Adrenal gland (tissue), 12 donors: Measurements from ENCODE around the gene NCKAP5. TPM values are rescaled to one million over a fixed set of nuclear protein-coding genes. Genes with fewer than 3 reads are reported as not detected.
"Not testable (repeated sequence)": the region's sequence is repeated elsewhere in the genome, so short reads cannot be mapped to it uniquely, and the experiment has no call there.

Source experiments
- DNase-seq, 7 donors: peaks; one replicate each; pipeline ENCODE4 v3.0.0-alpha.2; 2019 to 2020
- H3K27ac ChIP-seq, 5 donors: fragments of 200-600 bp; sonication (generic) in 4 of 5; 1 replicate in 3 of 5; 2 replicates in 2 of 5; pipeline versions ENCODE4 v1.5.1 to v1.8.0; 2016 to 2020; ENCODE audit warnings: mild to moderate bottlenecking in 1 of 5
- H3K27me3 ChIP-seq: fragments of 200-600 bp; 2 replicates; pipeline ENCODE4 v1.8.0; 2021
- H3K36me3 ChIP-seq, 2 donors: fragments of 200-600 bp; replicated peaks in 1 of 2; 1 replicate in 1 of 2; 2 replicates in 1 of 2; pipeline versions ENCODE4 v1.5.1 to v1.8.0; 2018 to 2022
- H3K4me1 ChIP-seq, 2 donors: fragments of 200-600 bp; replicated peaks in 1 of 2; 1 replicate in 1 of 2; 2 replicates in 1 of 2; pipeline versions ENCODE4 v1.5.1 to v1.8.0; 2018 to 2021
- H3K4me3 ChIP-seq, 4 donors: fragments of 200-600 bp; sonication (generic) in 3 of 4; one replicate each; pipeline ENCODE4 v1.5.1; 2016 to 2018
- H3K9me3 ChIP-seq, 3 donors: fragments of 200-600 bp; sonication (generic) in 1 of 3; replicated peaks in 1 of 3; 1 replicate in 2 of 3; 2 replicates in 1 of 3; pipeline versions ENCODE4 v1.5.1 to v1.8.0; 2016 to 2021
- POLR2A ChIP-seq, 2 donors: fragments of 450-650 bp; IDR thresholded peaks; one replicate each; pipeline ENCODE4 v1.6.1; 2017; ENCODE audit warnings: antibody characterized with exemption in 2 of 2, mild to moderate bottlenecking in 2 of 2, moderate library complexity in 1 of 2
- WGBS, 4 donors: extraction: QIAGEN DNeasy Blood & Tissue Kit in 2 of 4; methylation state at CpG; one replicate each; pipeline versions ENCODE4 v1.1.5 to v1.1.7; 2013 to 2017; 5-methylcytosine and 5-hydroxymethylcytosine counted together
- intact Hi-C, 2 donors: fragments of 100-400 bp; cut with DNase I; formaldehyde crosslinking; loops; one replicate each; pipeline versions ENCODE4 v1.14.1 to v1.15.0; 2022 to 2023
- polyA plus RNA-seq, 3 donors: library from polyadenylated mRNA; stranded (reverse); fragments of 200-250 nt in 2 of 3; fragments of 350-450 nt in 1 of 3; fragmentation: Illumina TruSeq in 1 of 3; extraction: RNeasy Lipid Tissue Mini Kit (QIAGEN cat#74804) in 1 of 3; gene quantifications; one replicate each; pipeline ENCODE4 v1.2.3, GENCODE V29; 2013 to 2014
- total RNA-seq, 9 donors: library from RNA; depleted of rRNA in 4 of 9; stranded (reverse); fragments of >200 nt in 4 of 9; fragments of 120-200 nt in 1 of 9; fragmentation: NEBNext Ultra II Directional in 1 of 9; extraction: Animal tissue kit (Norgen Biotek cat#: 25700) in 1 of 9; gene quantifications; one replicate each; pipeline versions ENCODE4 v1.1.0 to v1.2.4, GENCODE V29; 2013 to 2023
- TF ChIP-seq, protein P1 (sequence below), 6 experiments: fragments of 450-650 bp in 4 of 6; fragments of 200-600 bp in 2 of 6; sonication (generic) in 1 of 6; IDR thresholded peaks; 1 replicate in 5 of 6; 2 replicates in 1 of 6; pipeline versions ENCODE4 v1.5.1 to v1.8.0; 2016 to 2021; ENCODE audit warnings: antibody characterized with exemption in 6 of 6, mild to moderate bottlenecking in 2 of 6, moderate library complexity in 1 of 6
- donor health status: healthy with polysubstance abuse.
- donor health status: Bipolar disorder and iron deficiency.
- donor health status: DM: yes; HTN: yes; CAD: no.
- donor health status: DM: no; HTN: no; CAD: no.
- donor health status: DM: no; HTN: no; CAD: no.
- donor health status: DM: yes; HTN: yes; CAD: no.

The NCKAP5 gene
- total and polyA plus RNA-seq, 12 donors = 0.06 to 3.1 (median 1.1) TPM

DNA sequence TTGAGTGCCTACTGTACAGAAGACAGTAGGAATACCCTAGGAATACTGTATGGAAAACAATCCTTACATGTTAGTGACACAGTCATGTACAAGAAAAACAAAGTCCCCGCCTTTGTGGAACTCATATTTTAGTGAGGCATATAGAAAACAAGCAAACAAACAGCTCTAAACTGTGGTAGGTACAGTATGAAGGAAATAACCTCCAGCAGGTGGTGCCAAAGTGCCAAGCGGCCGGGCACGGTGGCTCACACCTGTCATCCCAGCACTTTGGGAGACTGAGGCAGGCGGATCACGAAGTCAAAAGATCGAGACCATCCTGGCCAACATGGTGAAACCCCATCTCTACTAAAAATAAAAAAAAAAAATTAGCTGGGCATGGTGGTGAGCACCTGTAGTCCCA, 48.6 kb downstream of the NCKAP5 start:
- DNase-seq, H3K27me3 ChIP-seq, H3K9me3 ChIP-seq, H3K4me1 ChIP-seq, H3K27ac ChIP-seq, H3K4me3 ChIP-seq, intact Hi-C loops, H3K36me3 ChIP-seq: not testable (repeated sequence)
- 59 to 76% (median 73%) methylated on average over 7 of the region's 7 CpGs for WGBS, 4 donors
- TF ChIP-seq, protein P1, sequence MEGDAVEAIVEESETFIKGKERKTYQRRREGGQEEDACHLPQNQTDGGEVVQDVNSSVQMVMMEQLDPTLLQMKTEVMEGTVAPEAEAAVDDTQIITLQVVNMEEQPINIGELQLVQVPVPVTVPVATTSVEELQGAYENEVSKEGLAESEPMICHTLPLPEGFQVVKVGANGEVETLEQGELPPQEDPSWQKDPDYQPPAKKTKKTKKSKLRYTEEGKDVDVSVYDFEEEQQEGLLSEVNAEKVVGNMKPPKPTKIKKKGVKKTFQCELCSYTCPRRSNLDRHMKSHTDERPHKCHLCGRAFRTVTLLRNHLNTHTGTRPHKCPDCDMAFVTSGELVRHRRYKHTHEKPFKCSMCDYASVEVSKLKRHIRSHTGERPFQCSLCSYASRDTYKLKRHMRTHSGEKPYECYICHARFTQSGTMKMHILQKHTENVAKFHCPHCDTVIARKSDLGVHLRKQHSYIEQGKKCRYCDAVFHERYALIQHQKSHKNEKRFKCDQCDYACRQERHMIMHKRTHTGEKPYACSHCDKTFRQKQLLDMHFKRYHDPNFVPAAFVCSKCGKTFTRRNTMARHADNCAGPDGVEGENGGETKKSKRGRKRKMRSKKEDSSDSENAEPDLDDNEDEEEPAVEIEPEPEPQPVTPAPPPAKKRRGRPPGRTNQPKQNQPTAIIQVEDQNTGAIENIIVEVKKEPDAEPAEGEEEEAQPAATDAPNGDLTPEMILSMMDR (IDR thresholded peaks at IDR 0.05) = peak in 2 of 6 experiments; percentile 10 to 20

DNA sequence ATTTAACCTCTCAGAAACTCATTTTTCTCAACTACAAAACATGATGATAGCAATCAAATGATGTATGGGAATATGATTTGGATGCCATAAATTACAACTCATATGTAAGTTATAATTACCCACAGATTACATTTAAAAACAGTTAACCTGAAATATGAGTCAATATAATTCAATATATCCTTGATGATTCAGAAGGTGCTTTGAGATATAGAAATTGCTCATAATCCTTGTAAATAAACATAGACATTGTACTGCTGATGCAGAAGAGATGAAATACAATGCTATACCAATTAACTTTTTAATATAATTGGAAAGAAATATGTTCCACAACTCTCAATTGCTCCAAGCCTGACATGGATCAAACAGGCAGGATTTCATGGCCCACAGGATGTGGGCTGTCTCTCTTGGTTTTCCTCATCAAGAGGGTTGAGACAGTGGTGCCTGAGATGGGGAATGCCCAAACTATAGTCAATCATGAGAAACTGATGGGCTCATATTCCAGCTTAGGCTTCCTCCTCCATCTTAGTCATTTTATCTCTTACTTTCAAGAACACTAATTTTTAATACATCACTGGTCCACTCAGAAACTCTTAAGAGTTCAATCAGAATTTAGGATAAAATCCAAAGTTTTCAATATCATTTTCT, 49.4 kb downstream of the NCKAP5 start:
- H3K4me3 ChIP-seq = no peak overlapping the region
- no peak overlapping the region for H3K27ac ChIP-seq
- no peaks in the 10 kb centered on the region for H3K4me1 ChIP-seq
- no peaks in the 10 kb centered on the region for H3K27me3 ChIP-seq
- intact Hi-C loops = no loop called here
- DNase-seq = no peak
- H3K9me3 ChIP-seq = no peaks in the 10 kb centered on the region
- H3K36me3 ChIP-seq = no peaks in the 10 kb centered on the region
- TF ChIP-seq, protein P1 (IDR thresholded peaks at IDR 0.05) = no peak
- no peak for TF ChIP-seq POLR2A (IDR thresholded peaks at IDR 0.05)

DNA sequence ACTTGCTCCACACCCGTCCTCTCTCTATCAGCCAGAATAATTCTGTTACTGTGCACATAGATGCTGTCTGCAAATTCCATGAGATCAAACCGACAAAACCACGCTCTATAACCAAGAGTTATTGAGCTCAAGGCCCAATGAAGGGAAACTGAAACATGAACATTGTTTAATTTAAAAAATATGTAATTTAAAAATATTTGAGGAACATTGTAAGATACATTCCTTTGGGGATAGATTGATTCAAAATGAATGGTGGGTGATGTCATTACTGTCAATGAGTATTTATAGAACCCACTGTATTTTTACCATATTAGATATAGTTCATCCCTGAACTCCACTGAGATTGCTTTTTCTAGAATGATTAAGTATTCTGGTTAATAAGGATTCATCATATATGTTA, 50.4 kb downstream of the NCKAP5 start:
- TF ChIP-seq, protein P1 (IDR thresholded peaks at IDR 0.05) = no peak
- TF ChIP-seq POLR2A (IDR thresholded peaks at IDR 0.05) = no peak
- H3K27ac ChIP-seq = no peak overlapping the region
- H3K27me3 ChIP-seq = no peaks in the 10 kb centered on the region
- no peaks in the 10 kb centered on the region for H3K9me3 ChIP-seq
- DNase-seq = no peak
- intact Hi-C loops = no loop called here
- no peak overlapping the region for H3K4me3 ChIP-seq
- H3K36me3 ChIP-seq = no peaks in the 10 kb centered on the region
- 83 to 90% (median 86%) methylated on average over 3 of the region's 3 CpGs for WGBS, 4 donors
- H3K4me1 ChIP-seq = no peaks in the 10 kb centered on the region

DNA sequence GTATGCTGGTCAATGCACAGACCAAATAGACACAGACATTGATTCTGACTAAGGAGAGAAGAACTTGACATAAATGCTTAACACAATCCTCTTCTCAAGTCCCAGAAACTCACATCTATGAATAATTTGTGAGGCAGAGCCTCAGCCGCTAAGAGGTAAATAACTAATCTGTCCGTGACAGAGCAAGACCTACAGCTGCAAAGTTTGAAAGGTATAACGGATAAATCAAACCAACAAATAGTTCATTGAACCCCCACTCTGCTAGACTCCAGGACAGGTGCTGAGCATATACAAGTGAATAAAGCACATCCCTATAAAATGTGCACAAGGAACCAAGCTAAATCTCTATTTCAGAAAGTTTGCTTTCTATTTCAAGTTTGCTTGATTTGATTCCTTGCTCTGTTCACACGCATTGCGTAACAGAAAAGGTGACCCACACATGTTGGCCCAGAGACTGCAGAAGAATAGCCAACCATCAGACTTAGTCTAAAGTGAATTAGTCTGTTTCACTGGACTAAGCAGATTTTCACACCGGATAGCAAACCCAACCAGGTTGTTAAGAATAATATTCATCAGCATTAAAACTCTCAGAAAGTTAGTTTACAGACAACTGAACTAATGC, 51.7 kb downstream of the NCKAP5 start:
- TF ChIP-seq, protein P1 (IDR thresholded peaks at IDR 0.05) = no peak
- TF ChIP-seq POLR2A (IDR thresholded peaks at IDR 0.05) = no peak
- Histone ChIP-seq H3K4me1 (no peaks in the 10 kb centered on the region), H3K9me3 (no peaks in the 10 kb centered on the region), H3K27ac (no peak overlapping the region), H3K27me3 (no peaks in the 10 kb centered on the region), H3K4me3 (no peak overlapping the region), H3K36me3 (no peaks in the 10 kb centered on the region)
- DNase-seq = no peak
- intact Hi-C loops = no loop called here
- WGBS, 4 donors = 87 to 98% (median 90%) methylated on average over 6 of the region's 6 CpGs
